Left ventricle myocardium superior (tissue), 1 donor: Measurements from ENCODE around the gene TFPI. TPM values are rescaled to one million over a fixed set of nuclear protein-coding genes. Genes with fewer than 3 reads are reported as not detected.
"Not testable (repeated sequence)": the region's sequence is repeated elsewhere in the genome, so short reads cannot be mapped to it uniquely, and the experiment has no call there.

Experiments
- ATAC-seq: fragments of 200-7000 bp; cut with Tn5 transposase; one replicate; pipeline ENCODE4 v1.9.1; 2020; ENCODE audit warnings: mild to moderate bottlenecking, moderate library complexity
- DNase-seq: peaks from one replicate; pipeline ENCODE4 v3.0.0-alpha.2; 2020
- intact Hi-C: fragments of 100-400 bp; cut with micrococcal nuclease; formaldehyde crosslinking; loops from one replicate; pipeline ENCODE4 v1.11.0; 2022
- long read RNA-seq: library from polyadenylated mRNA; unstranded; transcript quantifications from one replicate; pipeline ENCODE4 v2.0.0, GENCODE V29; 2021
- total RNA-seq: library from RNA; stranded (reverse); fragmentation: NEBNext Ultra II Directional; extraction: Animal tissue kit (Norgen Biotek cat#: 25700); gene quantifications from one replicate; pipeline ENCODE4 v1.2.1, GENCODE V29; 2021
- donor health status: DM: no; HTN: yes; CAD: no; lungs with severe emphysema.

Gene TFPI
- total RNA-seq, result 24.2 TPM
- long read RNA-seq, transcript TFPI-201 (8 exons, 3,885 nt), result major isoform, 12 of 24 reads
- long read RNA-seq, partial matches to known transcripts, result 5 of 24 reads
- long read RNA-seq, other reads (novel, unspliced or antisense), result 7 of 24 reads

- intact Hi-C loops, result no loop called here
- DNase-seq (no peak), ATAC-seq (peak; percentile 92)
Measured at GRCh38 chr2:187554011-187554703, at the start of gene TFPI. TSS of gene TFPI (minus strand) at chr2:187554435. CDS start at chr2:187503768, 50,667 bp downstream.

GRCh38 chr2:187594801-187595200 lies 40.6 kb upstream of the TFPI start:
- ATAC-seq, result no peak
- no peak for DNase-seq
- intact Hi-C loops, result no loop called here

- ATAC-seq (no peak), DNase-seq (no peak)
- intact Hi-C loops, result no loop called here
Measured at GRCh38 chr2:187593697-187594096, 39.5 kb upstream of the TFPI start.

GRCh38 chr2:187593098-187593497 lies 38.9 kb upstream of the TFPI start:
- no peak for ATAC-seq
- intact Hi-C loops, result no loop called here
- no peak for DNase-seq

GRCh38 chr2:187590175-187590574 lies 35.9 kb upstream of the TFPI start:
- no peak for ATAC-seq
- intact Hi-C loops, result no loop called here
- no peak for DNase-seq

- intact Hi-C loops, result loop anchor here (10.0 kb wide), 1 partner anchor 929 kb away; no protein-coding TSS in a partner anchor
- DNase-seq (no peak), ATAC-seq (no peak)
Measured at GRCh38 chr2:187586011-187586641, 31.9 kb upstream of the TFPI start.

GRCh38 chr2:187581125-187581896 lies 27.1 kb upstream of the TFPI start:
- no peak for DNase-seq
- ATAC-seq, result no peak
- intact Hi-C loops, result loop anchor here (2.0 to 10.0 kb wide), 2 partner anchors 81 to 933 kb away; no protein-coding TSS in a partner anchor

GRCh38 chr2:187580462-187581124 lies 26.4 kb upstream of the TFPI start:
- DNase-seq, result no peak
- peak; percentile 49 for ATAC-seq
- intact Hi-C loops, result loop anchor here (2.0 to 10.0 kb wide), 2 partner anchors 80 to 934 kb away; no protein-coding TSS in a partner anchor

- intact Hi-C loops, result no loop called here
- no peak for ATAC-seq
- DNase-seq, result no peak
Measured at GRCh38 chr2:187577310-187577709, 23.1 kb upstream of the TFPI start.

GRCh38 chr2:187576906-187577305 lies 22.7 kb upstream of the TFPI start:
- ATAC-seq, result no peak
- no peak for DNase-seq
- intact Hi-C loops, result no loop called here

- no peak for DNase-seq
- intact Hi-C loops, result no loop called here
- no peak for ATAC-seq
Measured at GRCh38 chr2:187575751-187576067, 21.5 kb upstream of the TFPI start.

- ATAC-seq (peak; percentile 19), DNase-seq (no peak)
- intact Hi-C loops, result no loop called here
Measured at GRCh38 chr2:187574969-187575750, 20.9 kb upstream of the TFPI start.

- ATAC-seq (no peak), DNase-seq (no peak)
- intact Hi-C loops, result no loop called here
Measured at GRCh38 chr2:187573722-187574121, 19.5 kb upstream of the TFPI start.

- ATAC-seq, DNase-seq, intact Hi-C loops: not testable (repeated sequence)
Measured at GRCh38 chr2:187571996-187572395, 17.8 kb upstream of the TFPI start.

GRCh38 chr2:187569571-187569970 lies 15.3 kb upstream of the TFPI start:
- intact Hi-C loops, result no loop called here
- no peak for DNase-seq
- ATAC-seq, result no peak

GRCh38 chr2:187569042-187569441 lies 14.8 kb upstream of the TFPI start:
- no peak for DNase-seq
- no peak for ATAC-seq
- intact Hi-C loops, result no loop called here

GRCh38 chr2:187567126-187567525 lies 12.9 kb upstream of the TFPI start:
- DNase-seq, result no peak
- ATAC-seq, result peak; percentile 28
- intact Hi-C loops, result no loop called here

GRCh38 chr2:187566712-187567111 lies 12.5 kb upstream of the TFPI start:
- intact Hi-C loops, result no loop called here
- DNase-seq (no peak), ATAC-seq (no peak)

- ATAC-seq (no peak), DNase-seq (no peak)
- intact Hi-C loops, result no loop called here
Measured at GRCh38 chr2:187566266-187566665, 12.0 kb upstream of the TFPI start.
